Hepatocyte (in vitro differentiated cells): ENCODE data around the gene MIGA1. TPM values are rescaled to one million over a fixed set of nuclear protein-coding genes. Genes with fewer than 3 reads are reported as not detected.
"Not testable (repeated sequence)": the region's sequence is repeated elsewhere in the genome, so short reads cannot be mapped to it uniquely, and the experiment has no call there.

Experiments
- DNase-seq: peaks from one replicate; pipeline ENCODE4 v3.0.0-alpha.2; 2016; ENCODE audit warnings: low spot score
- H2AFZ ChIP-seq: fragments of 200-600 bp; sonication (generic); 2 replicates; pipeline ENCODE4 v1.6.0; 2016; ENCODE audit warnings: antibody characterized with exemption, mild to moderate bottlenecking
- H3K27ac ChIP-seq: fragments of 200-600 bp; sonication (generic); 2 replicates; pipeline ENCODE4 v1.5.1; 2016; ENCODE audit warnings: mild to moderate bottlenecking
- H3K27me3 ChIP-seq: fragments of 200-600 bp; sonication (generic); 2 replicates; pipeline ENCODE4 v1.6.1; 2016
- H3K36me3 ChIP-seq: fragments of 200-600 bp; sonication (generic); replicated peaks from 2 replicates; pipeline ENCODE4 v1.5.1; 2016; ENCODE audit warnings: low read depth; ENCODE audit not compliant: insufficient read depth
- H3K4me1 ChIP-seq: fragments of 200-600 bp; sonication (generic); 2 replicates; pipeline ENCODE4 v1.5.1; 2016; ENCODE audit warnings: mild to moderate bottlenecking, moderate library complexity; ENCODE audit not compliant: insufficient read depth
- H3K4me2 ChIP-seq: fragments of 200-600 bp; sonication (generic); 2 replicates; pipeline ENCODE4 v1.6.0; 2016
- H3K4me3 ChIP-seq: fragments of 200-600 bp; sonication (generic); 2 replicates; pipeline ENCODE4 v1.5.1; 2016; ENCODE audit warnings: mild to moderate bottlenecking
- H3K79me2 ChIP-seq: fragments of 200-600 bp; sonication (generic); 2 replicates; pipeline ENCODE4 v1.6.0; 2017; ENCODE audit warnings: mild to moderate bottlenecking
- H3K9me2 ChIP-seq: fragments of 200-600 bp; sonication (generic); replicated peaks from 2 replicates; pipeline ENCODE4 v1.6.0; 2017; ENCODE audit warnings: mild to moderate bottlenecking; ENCODE audit not compliant: insufficient read depth
- H3K9me3 ChIP-seq: fragments of 200-600 bp; sonication (generic); 2 replicates; pipeline ENCODE4 v1.5.1; 2016; ENCODE audit warnings: low read depth, mild to moderate bottlenecking
- H4K20me1 ChIP-seq: fragments of 200-600 bp; sonication (generic); 2 replicates; pipeline ENCODE4 v1.6.0; 2016; ENCODE audit warnings: mild to moderate bottlenecking; ENCODE audit not compliant: insufficient read depth, poor library complexity, severe bottlenecking
- CTCF ChIP-seq: fragments of 200-600 bp; sonication (generic); IDR thresholded peaks from 2 replicates; pipeline ENCODE4 v1.5.1; 2016; ENCODE audit warnings: antibody characterized with exemption, mild to moderate bottlenecking; ENCODE audit not compliant: poor library complexity
- EZH2 ChIP-seq: fragments of 200-600 bp; sonication (generic); IDR thresholded peaks from 2 replicates; pipeline ENCODE4 v1.6.1; 2016; ENCODE audit warnings: antibody characterized with exemption, mild to moderate bottlenecking, borderline replicate concordance
- EZH2phosphoT487 ChIP-seq: fragments of 200-600 bp; sonication (generic); IDR thresholded peaks from one replicate; pipeline ENCODE4 v1.6.1; 2018; ENCODE audit warnings: antibody characterized with exemption, mild to moderate bottlenecking, low read depth, moderate library complexity; ENCODE audit not compliant: unreplicated experiment, severe bottlenecking
- WGBS: methylation state at CpG from one replicate; pipeline ENCODE4 v1.1.6; 2016; ENCODE audit warnings: low lambda C conversion rate; ENCODE audit errors: missing lambda C conversion rate; 5-methylcytosine and 5-hydroxymethylcytosine counted together
- polyA plus RNA-seq: library from polyadenylated mRNA; unstranded; fragments of >200 nt; fragmentation: Nextera tagmentation; extraction: Ambion mirVana; gene quantifications from 2 replicates; pipeline ENCODE4 v1.2.1, GENCODE V29; 2016
- total RNA-seq: library from RNA; depleted of rRNA; stranded (reverse); fragments of >200 nt; gene quantifications from 2 replicates; pipeline ENCODE4 v1.2.3, GENCODE V29; 2014

The MIGA1 gene
- total and polyA plus RNA-seq, 2 experiments from 2014 or later, result 8.8 to 18.1 TPM

DNA sequence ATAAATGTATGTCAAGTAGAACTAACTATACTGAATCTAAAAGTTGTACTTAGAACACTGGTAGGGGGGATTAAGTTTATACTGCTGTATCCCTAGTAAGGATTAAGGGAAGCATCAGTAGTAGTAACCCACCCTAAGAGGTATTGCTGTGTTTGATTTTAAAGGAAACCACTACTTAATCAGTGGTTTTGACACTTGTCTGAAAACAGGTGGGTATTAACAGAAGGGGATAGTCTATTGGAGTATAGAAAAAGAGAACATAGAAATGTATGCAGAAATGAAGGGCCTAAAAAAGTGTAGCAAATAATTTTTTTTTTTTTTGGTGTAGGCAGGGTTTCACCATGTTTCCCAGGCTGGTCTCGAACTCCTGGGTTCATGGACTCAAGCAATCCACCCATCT is 2.2 kb downstream of the MIGA1 start:
- Histone ChIP-seq H3K9me3 (no peaks in the 10 kb centered on the region), H2AFZ (no peak overlapping the region), H3K27ac (no peak overlapping the region), H3K4me3 (no peak overlapping the region), H4K20me1 (peaks cover 6% of the 10 kb centered on the region), H3K36me3 (peaks cover 6% of the 10 kb centered on the region), H3K27me3 (no peaks in the 10 kb centered on the region), H3K4me2 (peak overlapping the region; percentile 87), H3K9me2 (no peaks in the 10 kb centered on the region), H3K4me1 (peaks cover 16% of the 10 kb centered on the region), H3K79me2 (peaks cover 47% of the 10 kb centered on the region)
- no peak for TF ChIP-seq EZH2phosphoT487
- no peak for TF ChIP-seq EZH2
- TF ChIP-seq CTCF, result no peak
- WGBS, result 90% methylated on average over 1 of the region's 1 CpG
- DNase-seq, result no peak

DNA sequence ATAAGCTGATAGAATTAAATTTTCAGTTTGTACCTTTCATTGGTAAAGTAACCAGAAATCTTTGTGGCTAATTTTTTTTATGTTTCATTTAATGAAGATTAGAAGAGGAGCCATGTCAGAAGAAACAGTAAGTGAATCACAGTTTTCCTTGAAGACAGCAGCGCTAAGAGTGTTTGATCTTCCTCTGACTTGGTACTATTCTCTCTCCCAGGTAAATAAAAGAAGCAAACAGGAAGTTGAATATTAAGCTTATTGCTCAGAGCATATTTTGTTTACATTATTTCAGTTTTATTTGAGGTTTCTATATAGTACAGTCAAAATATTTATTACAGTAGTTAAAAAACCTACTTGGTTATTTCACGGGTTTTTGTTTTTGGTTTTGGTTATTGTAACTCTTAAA is 3.7 kb downstream of the MIGA1 start:
- Histone ChIP-seq H3K79me2 (peaks cover 48% of the 10 kb centered on the region), H3K36me3 (peaks cover 6% of the 10 kb centered on the region), H3K27ac (no peak overlapping the region), H3K9me3 (no peaks in the 10 kb centered on the region), H4K20me1 (peaks cover 6% of the 10 kb centered on the region), H3K4me3 (no peak overlapping the region), H3K4me2 (no peak overlapping the region), H2AFZ (no peak overlapping the region), H3K27me3 (no peaks in the 10 kb centered on the region), H3K4me1 (peaks cover 16% of the 10 kb centered on the region), H3K9me2 (no peaks in the 10 kb centered on the region)
- DNase-seq, result no peak
- WGBS, result 83% methylated on average over 2 of the region's 2 CpGs
- TF ChIP-seq EZH2phosphoT487, result no peak
- TF ChIP-seq CTCF, result no peak
- TF ChIP-seq EZH2, result no peak

DNA sequence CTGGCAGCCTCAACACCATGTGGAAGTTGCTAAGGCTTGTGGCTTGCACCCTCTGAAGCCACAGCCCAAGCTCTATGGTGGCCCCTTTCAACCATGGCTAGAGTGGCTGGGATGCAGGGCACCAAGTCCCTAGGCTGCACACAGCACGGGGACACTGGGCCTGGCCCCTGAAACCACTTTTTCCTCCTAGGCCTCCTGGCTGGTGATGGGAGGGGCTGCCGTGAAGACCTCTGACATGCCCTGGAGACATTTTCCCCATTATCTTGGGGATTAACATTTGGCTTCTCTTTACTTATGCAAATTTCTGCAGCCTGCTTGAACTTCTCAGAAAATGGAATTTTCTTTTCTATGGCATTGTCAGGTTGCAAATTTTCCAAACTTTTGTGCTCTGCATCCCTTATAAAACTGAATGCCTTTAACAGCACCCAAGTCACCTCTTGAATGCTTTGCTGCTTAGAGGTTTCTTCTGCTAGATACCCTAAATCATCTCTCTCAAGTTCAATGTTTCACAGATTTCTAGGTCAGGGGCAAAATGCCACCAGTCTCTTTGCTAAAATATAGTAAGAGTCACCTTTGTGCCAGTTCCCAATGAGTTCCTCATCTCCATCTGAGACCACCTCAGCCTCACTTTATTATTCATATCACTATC is 6.8 kb downstream of the MIGA1 start:
- not testable (repeated sequence) for H3K4me2 ChIP-seq, H3K4me1 ChIP-seq, H4K20me1 ChIP-seq, H3K4me3 ChIP-seq, H3K27ac ChIP-seq, H2AFZ ChIP-seq, H3K36me3 ChIP-seq, H3K9me3 ChIP-seq, H3K27me3 ChIP-seq, DNase-seq, H3K9me2 ChIP-seq
- H3K79me2 ChIP-seq, result peaks cover 40% of the 10 kb centered on the region
- 100% methylated on average over 2 of the region's 2 CpGs for WGBS

DNA sequence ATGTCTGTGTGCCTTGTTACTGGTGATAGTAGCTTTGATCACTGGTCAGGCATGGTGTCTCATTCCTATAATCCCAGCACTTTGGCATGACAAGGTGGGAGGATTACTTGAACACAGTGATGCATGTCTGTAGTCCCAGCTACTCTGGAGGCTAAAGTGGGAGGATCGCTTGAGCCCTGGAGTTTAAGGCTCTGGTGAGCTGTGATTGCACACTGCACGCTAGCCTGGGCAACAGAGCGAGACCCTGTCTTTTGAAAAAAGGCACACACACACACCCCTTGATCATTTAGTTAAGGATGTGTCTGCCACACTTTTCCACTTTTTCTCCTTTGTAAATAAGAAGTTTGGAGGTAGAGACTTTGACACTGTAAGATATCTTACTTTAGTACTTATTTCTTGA is 15.1 kb downstream of the MIGA1 start:
- no peak for DNase-seq
- H3K4me1 ChIP-seq, result no peaks in the 10 kb centered on the region
- WGBS, result 97% methylated on average over 3 of the region's 3 CpGs
- H3K36me3 ChIP-seq, result no peaks in the 10 kb centered on the region
- peaks cover 5% of the 10 kb centered on the region for H3K79me2 ChIP-seq
- no peaks in the 10 kb centered on the region for H3K27me3 ChIP-seq
- H4K20me1 ChIP-seq, result peaks cover 1% of the 10 kb centered on the region
- no peaks in the 10 kb centered on the region for H3K9me3 ChIP-seq
- H3K4me3 ChIP-seq, result no peak overlapping the region
- no peak overlapping the region for H3K4me2 ChIP-seq
- no peak overlapping the region for H3K27ac ChIP-seq
- no peak overlapping the region for H2AFZ ChIP-seq
- no peaks in the 10 kb centered on the region for H3K9me2 ChIP-seq
- TF ChIP-seq CTCF (no peak), EZH2 (no peak), EZH2phosphoT487 (no peak)
